ENCODE measurements around the gene OR4C3. TPM values are rescaled to one million over a fixed set of nuclear protein-coding genes. Genes with fewer than 3 reads are reported as not detected.

Gene OR4C3
- total and polyA plus RNA-seq, 9 of the 15 experiments (the other 6 are each of a cell fraction or from before 2014, with no cell fraction given) = not detected

- WGBS (ENCODE audit: insufficient coverage, low coverage, missing lambda C conversion rate) = 3% methylated on average over 2 of the region's 2 CpGs
- no peak for DNase-seq (ENCODE audit: extremely low read depth in 1 of 4, low spot score in 3 of 4)
- H2AFZ ChIP-seq (ENCODE audit: low read depth, low read length) = no peak overlapping the region
- H3K4me3 ChIP-seq = no peak overlapping the region
- no peak for ATAC-seq
- H4K20me1 ChIP-seq (replicated peaks; ENCODE audit: control insufficient read depth, insufficient read depth, low read length) = no peaks in the 10 kb centered on the region
- H3K4me2 ChIP-seq (ENCODE audit: insufficient read depth, low read length) = no peak overlapping the region
- H3K27me3 ChIP-seq (ENCODE audit: control insufficient read depth in 2 of 2, insufficient read depth in 2 of 2, low read length in 2 of 2) = no peaks in the 10 kb centered on the region
- CTCF ChIA-PET (ENCODE audit: low intra/inter-chr PET ratio) = no interaction called here
- H3K27ac ChIP-seq (ENCODE audit: extremely low read depth, low read depth, low read length) = no peak overlapping the region
- no peaks in the 10 kb centered on the region for H3K79me2 ChIP-seq (ENCODE audit: control insufficient read depth, insufficient read depth, low read length)
- intact Hi-C loops (cut with micrococcal nuclease) = no loop called here
- no peaks in the 10 kb centered on the region for H3K9me1 ChIP-seq (ENCODE audit: control insufficient read depth, insufficient read depth, low read length)
- no TSS peak for BruUV-seq (replicated peaks)
- TF ChIP-seq FOXK2 (conservative IDR thresholded peaks at IDR 0.05 in 1 of 2, IDR thresholded peaks at IDR 0.05 in 1 of 2; ENCODE audit: low read depth in 2 of 2) = no peak
- no peak for TF ChIP-seq SIX5 (IDR thresholded peaks at IDR 0.05; ENCODE audit: borderline replicate concordance in 1 of 2, insufficient read depth in 1 of 2, low read depth in 1 of 2, low read length in 2 of 2)
- TF ChIP-seq BRF1 (IDR thresholded peaks at IDR 0.05; ENCODE audit: borderline replicate concordance, extremely low read depth, insufficient read length) = no peak
- no peak for TF ChIP-seq ZKSCAN1 (IDR thresholded peaks at IDR 0.05; ENCODE audit: low read depth, low read length)
- TF ChIP-seq TCFL5 (CRISPR knock-in tag; conservative IDR thresholded peaks at IDR 0.05) = no peak
- TF ChIP-seq ADNP (tag; IDR thresholded peaks at IDR 0.05) = no peak
- TF ChIP-seq ARHGAP35 (IDR thresholded peaks at IDR 0.05; ENCODE audit: partially characterized antibody) = no peak
- no peak for TF ChIP-seq ZEB2 (IDR thresholded peaks at IDR 0.05)
- peak; percentile 94 for TF ChIP-seq NFIX (CRISPR knock-in tag; IDR thresholded peaks at IDR 0.05; ENCODE audit: low read depth)
- TF ChIP-seq GABPB2 (CRISPR knock-in tag; conservative IDR thresholded peaks at IDR 0.05) = no peak
- no peak for TF ChIP-seq BRD9 (IDR thresholded peaks at IDR 0.05; ENCODE audit: low read depth, partially characterized antibody)
- TF ChIP-seq NR0B1 (IDR thresholded peaks at IDR 0.05; ENCODE audit: partially characterized antibody) = no peak
- peak; percentile 92 for TF ChIP-seq NFIC (IDR thresholded peaks at IDR 0.05)
- no peak for TF ChIP-seq PYGO2 (tag; IDR thresholded peaks at IDR 0.05)
- no peak for TF ChIP-seq CXXC5 (CRISPR knock-in tag; IDR thresholded peaks at IDR 0.05)
- POLR2A ChIA-PET = no interaction called here
- H3K9me3 ChIP-seq (replicated peaks; ENCODE audit: control insufficient read depth, insufficient read depth, low read depth, low read length) = no peaks in the 10 kb centered on the region
- in situ Hi-C loops (cut with MboI) = no loop called here
- H3K9ac ChIP-seq (ENCODE audit: insufficient read depth in 1 of 2, low read depth in 2 of 2, low read length in 2 of 2) = no peak overlapping the region
- no peaks in the 10 kb centered on the region for H3K4me1 ChIP-seq (replicated peaks in 1 of 2; ENCODE audit: control insufficient read depth in 2 of 2, insufficient read depth in 2 of 2, low read length in 2 of 2)
- FAIRE-seq = no peak
- no peaks in the 10 kb centered on the region for H3K36me3 ChIP-seq (ENCODE audit: control insufficient read depth, insufficient read depth, low read length)
Measured at GRCh38 chr11:48341466-48341865, 16.7 kb downstream of the OR4C3 start.
